Measurements from ENCODE around the gene PHLPP1. TPM values are rescaled to one million over a fixed set of nuclear protein-coding genes. Genes with fewer than 3 reads are reported as not detected.

PHLPP1 gene
- total RNA-seq, 2 donors from 2014 or later: 6.3 to 7.9 TPM

DNA sequence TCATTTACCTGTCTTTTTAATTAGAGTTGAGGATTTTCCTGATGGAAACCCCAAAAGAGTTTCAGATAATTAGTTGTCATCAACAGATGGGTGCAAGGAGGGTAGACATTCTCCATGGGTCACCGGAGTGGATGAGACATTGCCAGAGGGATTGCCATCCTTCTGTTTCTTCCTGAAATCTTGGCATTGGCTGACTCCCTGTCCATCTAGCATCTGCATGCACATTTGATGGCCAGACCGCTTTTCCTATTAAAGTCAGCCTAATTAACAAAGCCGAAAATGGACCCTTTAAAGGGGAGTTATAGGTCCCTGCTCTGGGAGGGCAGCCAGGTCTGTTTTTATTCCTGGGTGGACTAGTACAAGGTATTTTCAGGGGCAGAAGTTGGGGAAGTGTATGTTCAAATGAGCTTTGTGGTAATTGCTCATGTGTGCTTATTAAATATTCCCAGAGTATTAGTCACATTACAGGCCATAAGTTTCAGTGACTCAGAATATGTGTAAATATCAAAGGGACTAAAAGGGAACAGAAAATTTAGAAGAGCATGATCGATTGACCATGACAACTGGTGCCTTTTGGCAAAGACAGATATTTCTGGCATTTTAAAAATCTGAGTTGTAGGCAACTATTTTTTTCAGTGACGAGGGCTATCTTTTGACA is 209.8 kb downstream of the PHLPP1 start:
- no peak for ATAC-seq (replicated peaks in 1 of 2)
- no peaks in the 10 kb centered on the region for H3K27me3 Mint-ChIP-seq (ENCODE audit: low read depth)
- peaks cover 1 to 4% of the 10 kb centered on the region in 2 donors for H3K9me3 Mint-ChIP-seq
- H3K27ac Mint-ChIP-seq: no peak overlapping the region
- peaks cover 0 to 1% of the 10 kb centered on the region in 2 donors for H3K36me3 Mint-ChIP-seq (ENCODE audit: insufficient read depth in 2 of 2)
- DNase-seq: no peak
- no peak overlapping the region for H3K4me3 Mint-ChIP-seq
- no peaks in the 10 kb centered on the region for H3K4me1 Mint-ChIP-seq (ENCODE audit: low read depth)

DNA sequence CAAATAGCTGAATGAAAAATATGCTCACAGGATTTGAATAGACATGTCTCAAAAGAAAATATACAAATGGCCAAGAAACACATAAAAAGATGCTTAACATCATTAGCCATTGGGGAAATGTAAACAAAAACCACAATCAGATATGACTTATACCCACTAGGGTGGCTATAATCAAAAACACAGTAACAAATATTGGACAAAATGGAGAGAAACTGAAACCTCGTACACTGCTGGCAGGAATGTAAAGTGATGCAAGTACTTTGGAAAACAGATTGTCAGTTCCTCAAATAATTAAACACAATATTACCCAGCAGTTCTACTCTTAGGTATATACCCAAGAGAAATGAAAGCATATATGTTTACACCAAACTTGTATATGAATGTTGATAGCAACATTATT is 213.0 kb downstream of the PHLPP1 start:
- no peak overlapping the region for H3K27ac Mint-ChIP-seq
- peaks cover 7 to 14% of the 10 kb centered on the region in 2 donors for H3K36me3 Mint-ChIP-seq (ENCODE audit: insufficient read depth in 2 of 2)
- peaks cover 8 to 14% of the 10 kb centered on the region in 2 donors for H3K9me3 Mint-ChIP-seq
- H3K4me1 Mint-ChIP-seq (ENCODE audit: low read depth): no peaks in the 10 kb centered on the region
- no peak for ATAC-seq (replicated peaks in 1 of 2)
- DNase-seq: no peak
- no peaks in the 10 kb centered on the region for H3K27me3 Mint-ChIP-seq (ENCODE audit: low read depth)
- H3K4me3 Mint-ChIP-seq: no peak overlapping the region

DNA sequence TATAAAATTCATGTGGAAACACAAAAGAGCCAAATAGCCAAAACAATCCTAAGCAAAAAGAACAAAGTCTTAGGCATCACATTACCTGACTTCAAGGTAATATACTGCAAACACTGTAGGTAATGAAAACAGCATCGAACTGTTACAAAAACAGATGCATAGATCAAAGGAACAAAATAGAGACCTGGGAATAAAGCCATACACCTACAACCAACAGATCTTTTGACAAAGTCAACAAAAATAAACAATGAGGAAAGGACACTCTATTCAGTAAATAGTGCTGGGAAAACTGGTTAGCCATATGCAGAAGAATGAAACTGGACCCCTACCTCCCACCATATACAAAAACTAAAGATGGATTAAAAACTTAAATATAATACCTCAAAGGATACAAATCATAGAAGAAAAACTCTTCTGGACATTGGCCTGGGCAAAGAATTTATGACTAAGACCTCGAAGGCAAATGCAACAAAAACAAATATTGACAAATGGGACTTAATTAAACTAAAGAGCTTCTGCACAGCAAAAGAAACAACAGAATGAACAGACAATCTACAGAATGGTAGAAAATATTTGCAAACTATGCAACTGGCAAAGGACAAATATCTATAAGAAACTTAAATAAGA is 218.0 kb downstream of the PHLPP1 start:
- no peak for ATAC-seq (replicated peaks in 1 of 2)
- no peaks in the 10 kb centered on the region for H3K27me3 Mint-ChIP-seq (ENCODE audit: low read depth)
- no peak overlapping the region for H3K27ac Mint-ChIP-seq
- H3K4me1 Mint-ChIP-seq (ENCODE audit: low read depth): peaks cover 10% of the 10 kb centered on the region
- H3K9me3 Mint-ChIP-seq: peaks cover 8 to 15% of the 10 kb centered on the region in 2 donors
- H3K36me3 Mint-ChIP-seq (ENCODE audit: insufficient read depth in 2 of 2): peaks cover 7 to 14% of the 10 kb centered on the region in 2 donors
- DNase-seq: no peak
- no peak overlapping the region for H3K4me3 Mint-ChIP-seq

DNA sequence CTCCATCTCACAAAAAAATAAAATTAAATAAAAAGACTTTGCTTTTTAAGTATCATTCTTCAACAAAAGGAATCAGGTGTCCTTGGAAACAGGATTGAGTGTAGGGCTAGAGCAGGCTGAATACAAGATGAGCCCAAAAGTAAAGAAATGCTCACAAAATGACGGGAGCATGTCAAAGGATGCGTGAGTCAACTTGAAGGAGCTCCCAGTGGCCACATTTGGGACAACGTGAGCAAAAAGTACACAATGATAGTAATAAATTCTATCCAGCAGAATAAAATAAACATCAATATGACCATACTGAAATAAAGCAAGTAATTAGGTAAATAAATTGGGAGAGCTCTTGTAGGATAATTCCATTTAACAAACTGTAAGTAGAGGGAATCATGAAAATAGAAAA is 220.7 kb downstream of the PHLPP1 start:
- DNase-seq (no peak), ATAC-seq (replicated peaks in 1 of 2) (no peak)
- H3K36me3 Mint-ChIP-seq (ENCODE audit: insufficient read depth in 2 of 2): peaks cover 7 to 9% of the 10 kb centered on the region in 2 donors
- peak overlapping the region; percentile 55 for H3K27ac Mint-ChIP-seq
- no peaks in the 10 kb centered on the region for H3K27me3 Mint-ChIP-seq (ENCODE audit: low read depth)
- no peak overlapping the region for H3K4me3 Mint-ChIP-seq
- H3K9me3 Mint-ChIP-seq: peaks cover 3 to 11% of the 10 kb centered on the region in 2 donors
- H3K4me1 Mint-ChIP-seq (ENCODE audit: low read depth): peaks cover 18% of the 10 kb centered on the region

DNA sequence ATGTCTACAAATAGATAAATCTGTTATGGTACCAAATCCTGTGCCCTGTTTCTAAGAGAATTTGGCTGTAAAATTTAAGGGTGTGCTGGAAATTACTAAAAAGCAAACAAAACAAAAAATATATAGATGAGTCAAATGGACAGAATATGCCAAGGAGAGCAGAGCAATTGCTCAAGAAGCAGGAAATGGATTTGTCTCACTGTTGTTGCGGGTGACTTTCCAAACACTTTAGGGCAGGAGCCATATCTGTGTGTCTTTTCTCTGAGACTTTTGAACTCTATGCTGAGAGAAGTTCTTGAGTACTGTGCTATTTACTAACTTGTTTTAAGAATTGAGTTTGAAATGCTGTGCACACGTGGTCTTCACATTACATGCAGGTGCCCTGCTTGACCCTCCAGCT is 221.7 kb downstream of the PHLPP1 start:
- peaks cover 2 to 4% of the 10 kb centered on the region in 2 donors for H3K36me3 Mint-ChIP-seq (ENCODE audit: insufficient read depth in 2 of 2)
- peaks cover 18% of the 10 kb centered on the region for H3K4me1 Mint-ChIP-seq (ENCODE audit: low read depth)
- no peaks in the 10 kb centered on the region for H3K27me3 Mint-ChIP-seq (ENCODE audit: low read depth)
- H3K9me3 Mint-ChIP-seq: peaks cover 0 to 6% of the 10 kb centered on the region in 2 donors
- H3K4me3 Mint-ChIP-seq: no peak overlapping the region
- DNase-seq: no peak
- ATAC-seq (replicated peaks in 1 of 2): no peak
- no peak overlapping the region for H3K27ac Mint-ChIP-seq

DNA sequence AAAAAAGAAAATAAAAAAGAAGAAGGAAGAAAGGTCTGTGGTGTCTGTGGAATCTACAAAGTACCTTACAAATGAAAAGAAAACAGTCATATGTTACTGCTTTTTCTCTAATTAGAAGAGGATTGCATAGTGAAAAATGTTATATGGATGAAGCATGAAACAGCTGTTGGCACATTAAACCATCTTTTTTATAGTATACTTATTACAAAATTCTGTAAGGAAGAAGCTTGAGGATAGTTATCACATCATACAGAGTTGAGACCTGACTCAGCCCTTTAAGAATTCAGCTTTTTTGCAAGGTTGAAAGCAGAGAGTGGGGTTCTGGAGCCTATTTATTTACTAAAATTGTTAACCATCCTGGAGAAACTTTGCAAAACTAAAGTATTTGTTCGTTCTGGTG is 222.7 kb downstream of the PHLPP1 start:
- H3K36me3 Mint-ChIP-seq (ENCODE audit: insufficient read depth in 2 of 2): no peaks in the 10 kb centered on the region
- ATAC-seq (replicated peaks in 1 of 2): no peak
- H3K9me3 Mint-ChIP-seq: peaks cover 0 to 3% of the 10 kb centered on the region in 2 donors
- no peaks in the 10 kb centered on the region for H3K27me3 Mint-ChIP-seq (ENCODE audit: low read depth)
- H3K4me1 Mint-ChIP-seq (ENCODE audit: low read depth): peaks cover 18% of the 10 kb centered on the region
- H3K27ac Mint-ChIP-seq: no peak overlapping the region
- no peak for DNase-seq
- H3K4me3 Mint-ChIP-seq: no peak overlapping the region

DNA sequence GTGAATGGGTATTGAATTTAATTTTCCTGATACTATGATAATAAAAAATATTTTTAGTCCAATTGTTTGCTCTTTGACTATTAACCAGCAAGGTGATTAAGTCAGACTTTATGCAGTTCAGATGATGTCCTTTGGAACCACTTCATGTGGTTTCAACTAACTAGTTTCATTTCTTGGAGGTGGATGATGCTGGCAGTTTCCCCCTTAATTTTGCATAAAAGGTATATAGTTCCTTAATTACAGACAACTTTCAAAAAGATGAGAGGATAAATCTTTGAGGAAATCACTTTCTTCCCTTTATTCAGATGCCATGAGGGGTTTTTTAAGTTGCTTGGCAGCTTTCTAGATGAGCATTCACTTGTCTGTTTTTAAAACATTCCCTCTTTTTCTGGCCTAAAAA is 223.1 kb downstream of the PHLPP1 start:
- DNase-seq (no peak), ATAC-seq (replicated peaks in 1 of 2) (no peak)
- Mint-ChIP-seq H3K27me3 (ENCODE audit: low read depth) (no peaks in the 10 kb centered on the region), H3K27ac (no peak overlapping the region), H3K9me3 (no peaks in the 10 kb centered on the region), H3K4me3 (no peak overlapping the region), H3K4me1 (ENCODE audit: low read depth) (peaks cover 18% of the 10 kb centered on the region), H3K36me3 (ENCODE audit: insufficient read depth in 2 of 2) (no peaks in the 10 kb centered on the region)

DNA sequence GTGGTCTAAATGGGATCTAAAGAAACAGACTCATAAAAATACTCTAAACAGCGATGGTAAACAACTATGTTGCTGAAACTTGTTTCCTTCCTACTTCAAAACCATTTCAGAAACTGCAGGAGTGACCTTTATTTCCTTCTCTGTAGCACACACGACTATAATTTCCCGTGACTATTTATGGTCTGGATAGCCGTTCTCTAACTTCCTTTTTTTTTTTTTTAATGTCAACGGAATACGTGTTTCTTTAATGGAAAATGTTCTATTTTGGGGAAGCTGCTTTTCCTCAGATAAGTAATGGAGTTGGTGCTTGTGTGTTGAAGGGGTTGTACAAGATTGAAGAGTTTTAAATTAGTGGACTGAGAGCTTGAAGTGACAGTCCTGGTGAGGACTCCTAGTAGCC is 224.1 kb downstream of the PHLPP1 start:
- Mint-ChIP-seq H3K4me1 (ENCODE audit: low read depth) (peaks cover 18% of the 10 kb centered on the region), H3K36me3 (ENCODE audit: insufficient read depth in 2 of 2) (no peaks in the 10 kb centered on the region), H3K9me3 (no peaks in the 10 kb centered on the region), H3K4me3 (no peak overlapping the region), H3K27me3 (ENCODE audit: low read depth) (no peaks in the 10 kb centered on the region), H3K27ac (peak overlapping the region; percentile 22)
- DNase-seq: no peak
- ATAC-seq (replicated peaks in 1 of 2): no peak

DNA sequence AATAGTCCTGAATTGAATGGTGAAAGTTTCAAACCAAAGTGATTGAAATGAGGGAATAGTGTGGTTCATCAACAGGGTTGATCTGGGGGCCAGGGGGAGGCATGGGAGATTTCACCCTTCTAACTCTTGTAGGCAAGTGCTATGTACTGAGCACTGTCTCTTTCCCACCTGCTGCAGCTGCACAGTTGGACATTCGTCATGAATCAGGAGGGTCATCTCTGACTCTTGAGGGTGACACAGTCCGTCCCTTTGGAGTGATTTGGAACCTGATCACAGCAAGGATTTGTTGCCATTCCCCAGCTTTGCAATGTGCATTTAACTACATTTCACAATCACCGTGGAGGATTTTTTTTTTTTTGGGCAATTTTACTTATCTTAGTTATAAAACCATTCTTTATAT is 224.6 kb downstream of the PHLPP1 start:
- Mint-ChIP-seq H3K27me3 (ENCODE audit: low read depth) (no peaks in the 10 kb centered on the region), H3K4me1 (ENCODE audit: low read depth) (peaks cover 18% of the 10 kb centered on the region), H3K36me3 (ENCODE audit: insufficient read depth in 2 of 2) (no peaks in the 10 kb centered on the region), H3K9me3 (no peaks in the 10 kb centered on the region), H3K27ac (no peak overlapping the region), H3K4me3 (no peak overlapping the region)
- DNase-seq (no peak), ATAC-seq (replicated peaks in 1 of 2) (no peak)

DNA sequence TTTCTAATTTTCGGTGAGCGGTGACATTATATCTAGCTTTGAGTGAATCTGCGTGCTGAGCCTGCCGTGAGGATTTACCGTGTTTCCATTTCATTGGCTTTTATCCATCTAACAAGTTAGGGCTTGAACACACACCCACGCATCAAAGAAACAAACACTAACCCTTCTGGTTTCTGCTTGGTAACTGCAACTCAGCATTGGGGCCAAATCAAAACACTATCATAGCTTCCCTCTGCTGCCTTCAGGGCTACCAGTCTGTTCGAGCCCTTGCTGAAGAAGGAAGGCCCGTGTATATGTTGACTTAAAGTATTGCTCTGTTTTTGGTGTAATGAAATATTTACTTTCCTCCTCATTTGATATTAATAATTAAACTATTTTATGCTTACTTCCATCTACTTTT is 227.2 kb downstream of the PHLPP1 start:
- H3K36me3 Mint-ChIP-seq (ENCODE audit: insufficient read depth in 2 of 2): no peaks in the 10 kb centered on the region
- no peak for DNase-seq
- H3K27ac Mint-ChIP-seq: no peak overlapping the region
- no peak overlapping the region for H3K4me3 Mint-ChIP-seq
- peaks cover 15% of the 10 kb centered on the region for H3K4me1 Mint-ChIP-seq (ENCODE audit: low read depth)
- H3K27me3 Mint-ChIP-seq (ENCODE audit: low read depth): no peaks in the 10 kb centered on the region
- no peak for ATAC-seq (replicated peaks in 1 of 2)
- no peaks in the 10 kb centered on the region for H3K9me3 Mint-ChIP-seq

DNA sequence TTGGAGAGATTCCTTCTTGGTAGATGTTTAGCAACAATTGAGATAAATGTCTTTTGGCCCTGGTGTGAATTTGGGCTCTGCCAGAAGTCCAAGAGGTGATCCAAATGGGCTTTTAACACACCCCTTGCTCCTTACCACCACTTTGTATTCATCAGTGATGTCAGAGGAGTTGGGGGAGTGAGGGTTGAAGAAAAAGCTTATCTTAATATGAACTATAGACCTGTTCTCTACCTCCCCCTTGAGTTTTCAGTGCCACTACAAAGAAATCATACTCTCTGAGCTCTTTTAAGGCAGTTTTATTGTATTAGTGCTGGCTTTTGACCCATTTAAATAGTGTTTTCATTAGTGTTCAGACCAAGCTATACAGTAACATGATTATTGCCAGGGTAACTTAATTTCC is 229.1 kb downstream of the PHLPP1 start:
- DNase-seq (no peak), ATAC-seq (replicated peaks in 1 of 2) (no peak)
- H3K27ac Mint-ChIP-seq: no peak overlapping the region
- no peaks in the 10 kb centered on the region for H3K9me3 Mint-ChIP-seq
- H3K4me3 Mint-ChIP-seq: no peak overlapping the region
- H3K27me3 Mint-ChIP-seq (ENCODE audit: low read depth): no peaks in the 10 kb centered on the region
- no peaks in the 10 kb centered on the region for H3K4me1 Mint-ChIP-seq (ENCODE audit: low read depth)
- H3K36me3 Mint-ChIP-seq (ENCODE audit: insufficient read depth in 2 of 2): no peaks in the 10 kb centered on the region

DNA sequence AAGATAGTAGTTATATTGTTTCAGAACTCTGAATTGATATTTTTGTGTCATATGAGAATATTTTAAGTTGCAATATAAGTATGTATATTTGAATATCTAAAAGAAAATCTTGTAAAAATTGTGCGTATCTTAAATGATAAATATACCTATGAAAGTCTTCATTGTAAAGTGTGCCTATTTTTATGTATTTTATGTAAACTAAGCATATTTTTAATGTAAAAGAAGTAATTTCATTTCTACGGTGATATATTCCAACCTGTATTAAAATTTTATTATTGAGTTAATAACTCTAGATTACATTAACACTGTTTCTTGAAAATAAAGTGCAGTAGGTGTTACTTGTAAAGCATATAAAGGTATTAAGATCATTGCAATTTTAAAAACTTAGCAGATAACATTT is 233.4 kb downstream of the PHLPP1 start:
- Mint-ChIP-seq H3K36me3 (ENCODE audit: insufficient read depth in 2 of 2) (no peaks in the 10 kb centered on the region), H3K9me3 (no peaks in the 10 kb centered on the region), H3K4me1 (ENCODE audit: low read depth) (peaks cover 7% of the 10 kb centered on the region), H3K4me3 (no peak overlapping the region), H3K27me3 (ENCODE audit: low read depth) (no peaks in the 10 kb centered on the region), H3K27ac (no peak overlapping the region)
- DNase-seq (no peak), ATAC-seq (replicated peaks in 1 of 2) (no peak)

DNA sequence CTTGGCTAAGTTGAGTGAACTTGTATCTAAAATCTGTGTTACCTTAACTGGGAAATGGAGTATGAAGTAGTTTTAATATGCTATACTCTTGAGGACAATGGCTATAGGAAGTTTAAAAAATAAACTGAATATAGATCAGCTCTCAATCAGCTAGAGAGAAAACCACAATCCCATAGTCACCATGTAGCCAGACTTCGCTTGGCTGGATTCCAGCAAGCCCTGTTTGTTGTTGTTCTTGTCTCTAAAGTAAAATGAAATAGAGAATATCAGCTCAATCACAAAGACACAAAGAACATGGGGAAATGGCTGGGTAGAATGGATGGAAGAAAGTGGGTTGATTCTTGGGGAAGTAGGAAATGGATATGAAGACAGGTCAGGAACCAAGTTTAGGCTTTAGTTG is 234.9 kb downstream of the PHLPP1 start:
- Mint-ChIP-seq H3K4me1 (ENCODE audit: low read depth) (peaks cover 17% of the 10 kb centered on the region), H3K36me3 (ENCODE audit: insufficient read depth in 2 of 2) (no peaks in the 10 kb centered on the region), H3K27ac (no peak overlapping the region), H3K4me3 (no peak overlapping the region), H3K9me3 (no peaks in the 10 kb centered on the region), H3K27me3 (ENCODE audit: low read depth) (no peaks in the 10 kb centered on the region)
- DNase-seq (no peak), ATAC-seq (replicated peaks in 1 of 2) (no peak)

DNA sequence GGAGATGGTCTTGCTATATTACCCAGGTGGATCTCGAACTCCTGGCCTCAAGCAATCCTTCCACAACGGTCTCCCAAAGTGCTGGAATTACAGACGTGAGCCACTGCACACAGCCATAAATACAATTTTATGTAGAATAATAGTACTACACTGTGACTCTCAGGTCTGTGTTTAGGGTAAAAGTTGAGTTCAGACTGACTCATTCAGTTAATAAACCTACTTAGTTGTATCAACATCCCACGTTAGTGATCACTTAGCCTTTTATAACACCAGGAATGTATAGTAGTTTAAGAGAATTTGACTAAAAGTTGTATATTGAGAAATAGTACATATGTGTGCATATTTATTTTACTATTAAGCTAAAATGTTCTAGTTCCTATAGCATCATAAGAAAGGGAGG is 237.5 kb downstream of the PHLPP1 start:
- no peaks in the 10 kb centered on the region for H3K9me3 Mint-ChIP-seq

More for the DNA sequence above, 237.5 kb downstream of the PHLPP1 start:
- DNase-seq (no peak), ATAC-seq (replicated peaks in 1 of 2) (no peak)
- Mint-ChIP-seq H3K4me3 (no peak overlapping the region), H3K36me3 (ENCODE audit: insufficient read depth in 2 of 2) (no peaks in the 10 kb centered on the region), H3K27ac (no peak overlapping the region), H3K27me3 (ENCODE audit: low read depth) (no peaks in the 10 kb centered on the region), H3K4me1 (ENCODE audit: low read depth) (peaks cover 23% of the 10 kb centered on the region)
